RWPE2 (cell line): Measurements from ENCODE around the gene SEM1.
"Not testable (repeated sequence)": the region's sequence is repeated elsewhere in the genome, so short reads cannot be mapped to it uniquely, and the experiment has no call there.

ENCODE experiments used
- ATAC-seq: fragments of 200-7000 bp; cut with Tn5 transposase; 3 replicates; pipeline ENCODE4 v1.9.1; 2021; ENCODE audit warnings: low read depth
- DNase-seq: peaks from one replicate; pipeline ENCODE4 v3.0.0-alpha.2; 2020; ENCODE audit warnings: low spot score
- H3K27ac ChIP-seq: fragments of 450-650 bp; 2 replicates; pipeline ENCODE4 v1.5.1; 2017; ENCODE audit warnings: mild to moderate bottlenecking; ENCODE audit not compliant: poor library complexity, severe bottlenecking
- H3K27me3 ChIP-seq: fragments of 250-450 bp; sonication (Bioruptor Pico); 2 replicates; pipeline ENCODE4 v1.5.1; 2021; ENCODE audit warnings: mild to moderate bottlenecking, moderate library complexity; ENCODE audit not compliant: insufficient read depth, poor library complexity, severe bottlenecking
- H3K36me3 ChIP-seq: fragments of 250-450 bp; sonication (Bioruptor Pico); 2 replicates; pipeline ENCODE4 v1.5.1; 2020; ENCODE audit warnings: low read depth, mild to moderate bottlenecking, moderate library complexity
- H3K4me1 ChIP-seq: fragments of 250-450 bp; sonication (Bioruptor Pico); 2 replicates; pipeline ENCODE4 v1.5.1; 2021; ENCODE audit warnings: mild to moderate bottlenecking, moderate library complexity; ENCODE audit not compliant: insufficient read depth, poor library complexity, severe bottlenecking
- H3K4me3 ChIP-seq: fragments of 250-450 bp; sonication (Bioruptor Pico); 2 replicates; pipeline ENCODE4 v1.5.1; 2021; ENCODE audit warnings: mild to moderate bottlenecking, moderate library complexity; ENCODE audit not compliant: severe bottlenecking
- H3K9me3 ChIP-seq: fragments of 250-450 bp; sonication (Bioruptor Pico); 2 replicates; pipeline ENCODE4 v1.5.1; 2021; ENCODE audit warnings: mild to moderate bottlenecking, moderate library complexity; ENCODE audit not compliant: severe bottlenecking
- CTCF ChIP-seq: fragments of 450-650 bp; IDR thresholded peaks from one replicate; pipeline ENCODE4 v1.5.1; 2017; ENCODE audit warnings: mild to moderate bottlenecking, moderate library complexity; ENCODE audit not compliant: poor library complexity, severe bottlenecking

The SEM1 gene

GRCh38 chr7:96707901-96708774 lies 1.5 kb downstream of the SEM1 start:
- Histone ChIP-seq H3K9me3 (no peaks in the 10 kb centered on the region), H3K27ac (no peak overlapping the region), H3K4me3 (peak overlapping the region; percentile 90), H3K27me3 (no peaks in the 10 kb centered on the region), H3K4me1 (peaks cover 11% of the 10 kb centered on the region), H3K36me3 (peaks cover 32% of the 10 kb centered on the region)
- DNase-seq (no peak), ATAC-seq (no peak)
- TF ChIP-seq CTCF: no peak

GRCh38 chr7:96701258-96701657 lies 8.4 kb downstream of the SEM1 start:
- ATAC-seq (no peak), DNase-seq (no peak)
- Histone ChIP-seq H3K9me3 (no peaks in the 10 kb centered on the region), H3K36me3 (peaks cover 19% of the 10 kb centered on the region), H3K27me3 (no peaks in the 10 kb centered on the region), H3K27ac (no peak overlapping the region), H3K4me1 (peaks cover 5% of the 10 kb centered on the region), H3K4me3 (no peak overlapping the region)
- no peak for TF ChIP-seq CTCF

GRCh38 chr7:96700516-96700915 lies 9.1 kb downstream of the SEM1 start:
- ATAC-seq: no peak
- H3K36me3 ChIP-seq: peaks cover 21% of the 10 kb centered on the region

GRCh38 chr7:96699219-96699871 lies 10.3 kb downstream of the SEM1 start:
- H3K27ac ChIP-seq: no peak overlapping the region
- ATAC-seq (no peak), DNase-seq (no peak)
- peaks cover 25% of the 10 kb centered on the region for H3K36me3 ChIP-seq
- no peaks in the 10 kb centered on the region for H3K27me3 ChIP-seq
- peaks cover 10% of the 10 kb centered on the region for H3K4me1 ChIP-seq
- TF ChIP-seq CTCF: no peak
- H3K4me3 ChIP-seq: no peak overlapping the region
- no peaks in the 10 kb centered on the region for H3K9me3 ChIP-seq

More at GRCh38 chr7:96700516-96700915, 9.1 kb downstream of the SEM1 start:
- no peak for DNase-seq
- Histone ChIP-seq H3K4me1 (peaks cover 10% of the 10 kb centered on the region), H3K27me3 (no peaks in the 10 kb centered on the region), H3K9me3 (no peaks in the 10 kb centered on the region), H3K4me3 (no peak overlapping the region), H3K27ac (no peak overlapping the region)
- TF ChIP-seq CTCF: no peak

- H3K9me3 ChIP-seq, DNase-seq, ATAC-seq, H3K27me3 ChIP-seq, H3K27ac ChIP-seq, H3K4me3 ChIP-seq: not testable (repeated sequence)
- peaks cover 31% of the 10 kb centered on the region for H3K36me3 ChIP-seq
- H3K4me1 ChIP-seq: peaks cover 10% of the 10 kb centered on the region
Measured at GRCh38 chr7:96698449-96698848, 11.2 kb downstream of the SEM1 start.
